Subcutaneous adipose tissue (tissue), 4 donors: ENCODE results near the gene CRADD. TPM values are rescaled to one million over a fixed set of nuclear protein-coding genes. Genes with fewer than 3 reads are reported as not detected.

Experiments
- CTCF ChIP-seq: fragments of 450-650 bp; IDR thresholded peaks from one replicate; pipeline ENCODE4 v1.5.1; 2016; ENCODE audit warnings: low read depth, mild to moderate bottlenecking, control low read depth, antibody characterized with exemption, moderate library complexity
- total RNA-seq, 4 donors: library from RNA; depleted of rRNA; stranded (reverse); fragments of >200 nt; gene quantifications; one replicate each; pipeline ENCODE4 v1.1.0, GENCODE V29; 2016

Gene CRADD
- total RNA-seq, 4 donors from 2014 or later, result 22.5 to 43.7 (median 39.3) TPM

GRCh38 chr12:93670104-93670503 lies 7.1 kb upstream of the CRADD start:
- TF ChIP-seq CTCF, result no peak

GRCh38 chr12:93671044-93671443 lies 6.1 kb upstream of the CRADD start:
- TF ChIP-seq CTCF, result no peak

- no peak for TF ChIP-seq CTCF
Observed at GRCh38 chr12:93673084-93673483, 4.1 kb upstream of the CRADD start.

GRCh38 chr12:93674386-93674785 lies 2.8 kb upstream of the CRADD start:
- no peak for TF ChIP-seq CTCF

- no peak for TF ChIP-seq CTCF
Observed at GRCh38 chr12:93676408-93677194, 574 bp upstream of the CRADD start.

- TF ChIP-seq CTCF, result no peak
Observed at GRCh38 chr12:93678779-93679178, 1.6 kb downstream of the CRADD start.

- TF ChIP-seq CTCF, result no peak
Observed at GRCh38 chr12:93679308-93679925, 2.2 kb downstream of the CRADD start.
